ENCODE results near the gene MYO1D. TPM values are rescaled to one million over a fixed set of nuclear protein-coding genes. Genes with fewer than 3 reads are reported as not detected.

MYO1D gene
- total RNA-seq, 1 donor from 2014 or later: 36.9 TPM

- H3K27me3 Mint-ChIP-seq: no peaks in the 10 kb centered on the region
- DNase-seq (ENCODE audit: low spot score, unreplicated experiment): no peak
- no peaks in the 10 kb centered on the region for H3K9me3 Mint-ChIP-seq (ENCODE audit: low read depth)
- peaks cover 6% of the 10 kb centered on the region for H3K36me3 Mint-ChIP-seq (ENCODE audit: insufficient read depth)
- TF ChIP-seq CTCF (IDR thresholded peaks at IDR 0.05; ENCODE audit: unreplicated experiment): no peak
- H3K4me1 Mint-ChIP-seq (ENCODE audit: low read depth): peaks cover 7% of the 10 kb centered on the region
- no peak overlapping the region for H3K4me3 Mint-ChIP-seq (ENCODE audit: low read depth)
- H3K27ac Mint-ChIP-seq: no peak overlapping the region
Measured at GRCh38 chr17:32731556-32732295, 145.2 kb downstream of the MYO1D start.

GRCh38 chr17:32727681-32728080, 149.2 kb downstream of the MYO1D start:
- DNase-seq (ENCODE audit: low spot score, unreplicated experiment): no peak
- H3K4me3 Mint-ChIP-seq (ENCODE audit: low read depth): no peak overlapping the region
- H3K27me3 Mint-ChIP-seq: no peaks in the 10 kb centered on the region
- H3K4me1 Mint-ChIP-seq (ENCODE audit: low read depth): peaks cover 9% of the 10 kb centered on the region
- peaks cover 8% of the 10 kb centered on the region for H3K9me3 Mint-ChIP-seq (ENCODE audit: low read depth)
- H3K27ac Mint-ChIP-seq: no peak overlapping the region
- peaks cover 13% of the 10 kb centered on the region for H3K36me3 Mint-ChIP-seq (ENCODE audit: insufficient read depth)
- TF ChIP-seq CTCF (IDR thresholded peaks at IDR 0.05; ENCODE audit: unreplicated experiment): no peak

- Mint-ChIP-seq H3K27ac (no peak overlapping the region), H3K4me3 (ENCODE audit: low read depth) (no peak overlapping the region), H3K9me3 (ENCODE audit: low read depth) (peaks cover 8% of the 10 kb centered on the region), H3K4me1 (ENCODE audit: low read depth) (peaks cover 9% of the 10 kb centered on the region), H3K27me3 (no peaks in the 10 kb centered on the region), H3K36me3 (ENCODE audit: insufficient read depth) (peaks cover 12% of the 10 kb centered on the region)
- DNase-seq (ENCODE audit: low spot score, unreplicated experiment): no peak
- TF ChIP-seq CTCF (IDR thresholded peaks at IDR 0.05; ENCODE audit: unreplicated experiment): no peak
Measured at GRCh38 chr17:32725697-32726096, 151.2 kb downstream of the MYO1D start.

GRCh38 chr17:32723310-32723955, 153.5 kb downstream of the MYO1D start:
- no peak for TF ChIP-seq CTCF (IDR thresholded peaks at IDR 0.05; ENCODE audit: unreplicated experiment)
- Mint-ChIP-seq H3K4me1 (ENCODE audit: low read depth) (peaks cover 9% of the 10 kb centered on the region), H3K27ac (no peak overlapping the region)

GRCh38 chr17:32722733-32723132, 154.2 kb downstream of the MYO1D start:
- H3K27ac Mint-ChIP-seq: no peak overlapping the region
- no peak overlapping the region for H3K4me3 Mint-ChIP-seq (ENCODE audit: low read depth)
- H3K36me3 Mint-ChIP-seq (ENCODE audit: insufficient read depth): peaks cover 16% of the 10 kb centered on the region
- no peak for DNase-seq (ENCODE audit: low spot score, unreplicated experiment)
- TF ChIP-seq CTCF (IDR thresholded peaks at IDR 0.05; ENCODE audit: unreplicated experiment): no peak
- H3K4me1 Mint-ChIP-seq (ENCODE audit: low read depth): peaks cover 8% of the 10 kb centered on the region
- peaks cover 8% of the 10 kb centered on the region for H3K9me3 Mint-ChIP-seq (ENCODE audit: low read depth)
- no peaks in the 10 kb centered on the region for H3K27me3 Mint-ChIP-seq

More at GRCh38 chr17:32723310-32723955, 153.5 kb downstream of the MYO1D start:
- H3K9me3 Mint-ChIP-seq (ENCODE audit: low read depth): peaks cover 8% of the 10 kb centered on the region
- H3K4me3 Mint-ChIP-seq (ENCODE audit: low read depth): no peak overlapping the region
- peaks cover 15% of the 10 kb centered on the region for H3K36me3 Mint-ChIP-seq (ENCODE audit: insufficient read depth)
- H3K27me3 Mint-ChIP-seq: no peaks in the 10 kb centered on the region
- no peak for DNase-seq (ENCODE audit: low spot score, unreplicated experiment)

All from progenitor cell of endocrine pancreas (in vitro differentiated cells).